ENCODE results near the gene GPR65.

The GPR65 gene

DNA sequence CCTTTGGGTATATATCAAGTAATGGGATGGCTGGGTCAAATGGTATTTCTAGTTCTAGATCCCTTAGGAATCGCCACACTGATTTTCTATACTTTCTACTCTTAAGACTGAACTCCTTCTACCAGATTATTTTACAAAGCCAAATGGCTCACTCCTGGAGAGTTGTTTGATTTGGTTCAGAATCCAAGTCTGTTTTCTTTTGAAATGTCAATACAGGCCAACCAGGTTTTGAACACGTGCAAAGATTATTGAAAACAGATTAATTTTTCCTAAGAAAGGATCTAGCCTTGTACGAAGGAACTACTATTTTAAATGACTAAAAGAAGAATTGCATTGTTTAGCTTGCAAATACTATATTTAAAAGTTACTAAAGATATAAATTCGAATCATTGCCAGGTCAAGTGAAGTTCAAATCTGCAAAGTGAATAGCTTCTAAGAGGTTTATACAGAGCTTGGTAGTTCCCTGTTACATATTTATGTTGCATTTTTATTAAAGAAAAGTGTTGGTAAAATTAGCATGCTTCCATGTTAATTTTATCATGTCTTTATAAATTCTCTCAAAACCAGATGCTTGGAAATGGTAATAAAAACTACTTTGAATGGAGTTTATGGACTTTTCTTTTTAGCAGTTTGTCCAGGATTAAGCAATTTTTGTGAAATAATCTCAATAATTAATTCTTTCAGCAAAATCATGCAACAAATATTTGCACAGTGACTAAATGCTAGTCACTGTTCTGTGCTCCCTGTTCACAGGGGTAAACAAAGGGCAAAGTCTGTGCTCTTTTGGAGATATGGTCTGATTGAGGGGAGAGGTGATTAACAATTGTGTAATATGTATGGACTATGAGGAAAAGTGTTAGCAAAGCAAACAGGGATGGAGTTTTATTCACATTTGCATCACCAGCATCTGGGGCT lies 38.9 kb downstream of the GPR65 start:
- no peak for DNase-seq

DNA sequence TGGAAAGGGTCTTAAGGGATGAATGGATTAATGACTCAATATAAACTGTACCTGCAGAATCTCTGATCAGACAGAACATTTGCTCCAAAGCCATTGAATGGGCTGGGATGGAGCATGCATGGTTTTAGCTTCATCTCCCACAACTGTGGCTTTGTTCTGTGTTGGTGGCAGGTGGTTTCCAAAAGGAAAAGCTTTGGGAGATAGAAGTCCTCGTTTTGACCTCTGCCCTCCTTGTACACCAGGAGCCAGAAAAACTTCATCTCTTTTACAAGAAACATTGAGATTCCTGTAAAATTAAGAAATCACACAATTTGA lies 39.5 kb downstream of the GPR65 start:
- DNase-seq = no peak

DNA sequence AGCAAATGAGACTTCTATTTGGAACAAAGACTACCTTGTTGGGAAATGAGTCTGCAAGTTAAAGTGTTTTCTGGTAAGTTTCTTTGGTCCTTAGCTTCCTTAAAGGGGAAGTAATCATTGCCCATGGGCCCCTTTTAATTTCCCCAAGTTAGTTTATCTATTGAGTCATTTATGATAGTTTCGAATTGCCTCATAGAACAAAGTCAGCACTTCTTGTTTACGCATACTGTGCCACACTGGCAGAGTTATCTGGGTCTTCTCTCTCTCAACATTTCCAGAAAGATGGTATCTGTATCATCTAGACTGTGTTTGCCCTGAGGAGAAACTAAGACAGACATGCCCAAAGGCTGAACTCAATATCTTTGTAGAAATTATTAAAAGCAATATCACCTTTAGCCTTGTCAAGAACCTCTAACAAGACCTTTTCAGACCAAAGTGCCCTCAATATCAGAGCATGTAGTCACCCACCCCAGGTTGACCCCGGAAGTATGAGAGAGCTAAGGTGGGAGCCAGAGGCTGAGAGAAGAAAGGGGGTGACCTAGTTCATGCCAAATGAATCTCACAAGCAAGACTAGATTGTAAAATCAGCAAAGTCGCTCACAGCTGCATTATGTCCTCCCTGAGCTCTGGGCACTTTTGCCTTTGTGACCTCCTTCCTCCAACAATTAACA lies 40.0 kb downstream of the GPR65 start:
- DNase-seq = no peak

DNA sequence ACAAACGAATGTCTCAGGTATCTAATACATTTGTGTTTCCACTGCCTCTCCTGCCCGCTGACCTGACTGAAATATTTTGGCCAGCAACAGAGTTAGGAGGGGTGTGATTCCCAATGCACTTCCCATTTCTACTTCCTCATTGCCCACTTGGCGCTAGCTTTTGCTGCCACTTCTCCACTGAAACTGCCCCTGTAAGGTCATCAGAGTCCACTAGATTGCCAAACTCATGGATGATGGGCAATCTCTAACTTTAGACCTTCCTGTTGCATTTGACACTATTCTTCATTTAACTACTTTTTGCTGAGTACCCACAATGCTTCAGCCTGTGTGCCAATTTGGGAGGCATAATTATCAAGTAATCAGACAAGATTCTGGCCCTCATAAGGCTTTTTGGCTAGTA lies 40.8 kb downstream of the GPR65 start:
- DNase-seq = no peak

DNA sequence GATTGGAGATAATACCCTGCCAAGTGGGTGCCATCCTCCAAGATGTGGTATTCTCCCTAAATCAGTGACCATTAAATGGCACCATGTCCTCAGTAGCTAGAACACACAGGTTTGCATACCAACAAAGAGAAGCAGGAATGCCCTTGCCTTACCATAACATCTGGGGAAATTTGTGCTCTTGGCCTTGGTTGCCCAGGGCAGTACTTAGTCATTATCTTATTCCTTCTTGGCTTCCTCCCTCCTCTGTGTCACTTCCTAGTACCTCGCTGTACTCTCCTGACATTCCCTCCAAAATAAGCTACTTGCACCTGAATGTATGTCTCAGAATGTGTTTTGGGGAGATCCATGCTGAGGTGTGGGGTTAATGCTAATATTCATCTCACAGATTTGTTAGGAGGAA lies 43.4 kb downstream of the GPR65 start:
- no peak for DNase-seq

DNA sequence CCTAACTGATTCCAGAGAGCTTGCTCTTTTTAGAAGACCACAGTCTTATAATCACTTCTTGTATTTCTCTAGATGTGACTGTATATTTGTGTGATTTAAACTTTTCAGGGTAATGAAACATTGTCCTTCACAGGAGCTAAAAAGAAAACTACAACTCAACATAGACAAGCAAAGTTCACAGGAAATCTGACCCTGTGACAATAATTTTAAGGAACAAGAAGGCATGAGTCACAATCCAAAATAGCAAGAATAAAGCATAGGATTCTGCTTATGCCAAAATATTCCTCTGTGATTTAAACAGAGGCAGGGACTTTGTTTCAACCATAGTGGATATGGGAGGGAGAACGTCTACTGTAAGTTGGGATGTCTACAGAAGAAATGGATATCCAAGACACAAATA lies 44.3 kb downstream of the GPR65 start:
- no peak for DNase-seq

DNA sequence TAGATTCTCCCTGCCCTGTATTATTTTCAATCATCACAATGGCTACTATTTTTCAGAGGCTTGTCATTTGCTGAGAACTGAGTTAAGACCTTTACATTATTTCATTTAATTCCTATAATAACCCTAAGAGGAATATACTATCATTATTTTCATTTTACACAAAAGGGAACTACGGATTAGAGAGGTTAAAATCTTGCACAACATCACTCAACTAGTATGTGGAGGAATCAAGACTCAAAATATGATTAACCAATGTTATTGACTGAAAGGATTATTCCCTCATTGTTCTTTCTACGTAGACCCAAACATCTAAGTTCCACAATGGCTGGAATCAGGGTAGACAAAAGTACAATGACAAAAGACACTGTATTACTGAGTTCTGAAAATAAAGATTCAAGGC lies 45.0 kb downstream of the GPR65 start:
- no peak for DNase-seq

DNA sequence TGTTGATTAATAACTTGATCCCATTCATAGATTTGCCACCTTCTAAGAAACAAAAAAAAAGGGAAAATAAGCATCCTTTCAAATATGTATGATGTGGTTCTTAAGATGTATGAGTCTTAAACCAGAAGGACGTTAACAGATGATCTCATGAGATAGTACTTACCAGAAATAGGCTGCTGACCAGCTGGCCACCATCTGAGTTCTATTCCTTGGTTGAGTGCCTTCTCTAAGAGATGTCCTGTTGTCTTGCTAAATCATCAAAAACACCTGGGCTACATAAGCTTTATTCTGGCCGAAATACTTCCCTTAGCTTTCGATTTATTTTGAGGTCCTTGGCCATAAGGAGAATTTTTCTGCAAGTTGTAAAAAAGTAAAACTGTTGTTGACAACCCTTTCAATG lies 55.6 kb downstream of the GPR65 start:
- no peak for DNase-seq

DNA sequence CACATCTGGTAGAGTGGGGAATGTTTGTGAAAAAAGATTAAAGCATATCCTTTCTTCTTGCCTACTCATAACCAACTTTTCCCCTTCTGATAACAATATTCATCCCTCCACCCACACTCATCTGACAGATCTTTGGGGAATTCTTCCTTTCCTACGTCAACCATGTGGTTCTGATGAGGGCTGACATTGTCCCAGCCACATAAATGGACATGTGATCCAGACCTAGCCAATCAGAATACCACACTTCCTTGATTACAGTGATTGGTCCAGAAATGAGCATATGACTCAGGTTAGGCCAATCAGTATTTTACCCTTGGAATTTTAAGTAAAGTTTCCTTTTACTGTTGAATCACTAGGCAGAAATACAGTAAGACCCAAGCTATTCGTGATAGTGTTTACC lies 58.9 kb downstream of the GPR65 start:
- no peak for DNase-seq
